A673 (cell line): ENCODE measurements around the gene MAST4.

Source experiments
- CTCF ChIP-seq: fragments of 300-800, 200-600 bp; sonication (generic); conservative IDR thresholded peaks from 2 replicates; pipeline ENCODE4 v1.5.1; 2017; ENCODE audit warnings: low read depth, mild to moderate bottlenecking, antibody characterized with exemption, low read length, moderate library complexity, mixed read lengths
- EZH2 ChIP-seq: fragments of 200-600 bp; sonication (generic); IDR thresholded peaks from 2 replicates; pipeline ENCODE4 v1.6.1; 2017; ENCODE audit warnings: borderline replicate concordance, low read depth, mild to moderate bottlenecking, mixed read lengths, antibody characterized with exemption, low read length; ENCODE audit not compliant: poor library complexity, severe bottlenecking

GRCh38 chr5:66872736-66873331, 276.6 kb downstream of the MAST4 start:
- TF ChIP-seq CTCF (no peak), EZH2 (no peak)
